Lung microvascular endothelial cell (primary cell): ENCODE data around the gene NPS. TPM values are rescaled to one million over a fixed set of nuclear protein-coding genes. Genes with fewer than 3 reads are reported as not detected.
A peak's percentile ranks its signal among the peaks of the same experiment; 100 is the strongest.

ENCODE experiments used
- DNase-seq, 2 donors: peaks; one replicate each; pipeline versions ENCODE4 v3.0.0 to v3.0.0-alpha.2; 2010; ENCODE audit warnings: low read depth in 2 of 2
- total RNA-seq: library from RNA; depleted of rRNA; stranded (reverse); fragments of >200 nt; gene quantifications from 2 replicates; pipeline ENCODE4 v1.2.1, GENCODE V29; 2014

Gene NPS
- total RNA-seq, 1 donor from 2014 or later = not detected

DNA sequence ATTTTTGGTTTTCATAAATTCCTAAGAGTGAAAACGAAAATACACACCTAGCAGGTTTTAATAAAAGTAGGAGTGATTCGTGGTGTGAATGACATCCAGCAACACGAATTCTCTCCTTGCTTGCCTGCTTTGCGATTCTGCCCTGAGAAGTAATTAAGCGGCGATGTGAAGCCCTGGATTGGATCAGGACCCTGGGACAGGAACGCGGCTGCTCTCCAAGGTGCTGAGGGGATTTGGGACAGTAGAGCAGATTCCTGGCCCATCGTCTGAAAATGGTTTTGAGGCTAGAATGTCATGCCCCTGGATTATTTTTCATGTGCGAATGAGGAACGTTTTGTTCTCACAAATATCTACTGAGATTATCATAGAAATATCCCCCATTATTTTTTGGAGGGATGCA is 7.8 kb downstream of the NPS start:
- DNase-seq = peak; percentile 32 to 40

DNA sequence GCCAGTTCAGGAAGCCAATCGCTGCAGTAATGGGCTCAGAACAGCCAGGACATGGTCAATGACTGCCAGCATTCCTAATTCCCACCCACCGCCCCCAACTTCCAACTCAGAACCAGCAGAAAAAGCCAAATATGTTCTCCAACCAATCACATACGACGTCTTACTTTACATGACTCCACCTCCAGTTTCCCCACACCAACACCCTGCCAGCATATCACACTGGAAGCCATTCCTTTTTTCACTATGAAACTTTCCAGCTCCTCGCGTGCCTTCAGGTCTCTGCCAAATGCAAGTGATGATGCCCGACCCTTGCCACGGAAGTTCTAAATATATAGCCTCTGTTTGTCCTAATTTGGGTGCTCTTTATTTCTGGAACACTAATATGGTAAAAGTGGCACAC is 12.5 kb downstream of the NPS start:
- DNase-seq = no peak

DNA sequence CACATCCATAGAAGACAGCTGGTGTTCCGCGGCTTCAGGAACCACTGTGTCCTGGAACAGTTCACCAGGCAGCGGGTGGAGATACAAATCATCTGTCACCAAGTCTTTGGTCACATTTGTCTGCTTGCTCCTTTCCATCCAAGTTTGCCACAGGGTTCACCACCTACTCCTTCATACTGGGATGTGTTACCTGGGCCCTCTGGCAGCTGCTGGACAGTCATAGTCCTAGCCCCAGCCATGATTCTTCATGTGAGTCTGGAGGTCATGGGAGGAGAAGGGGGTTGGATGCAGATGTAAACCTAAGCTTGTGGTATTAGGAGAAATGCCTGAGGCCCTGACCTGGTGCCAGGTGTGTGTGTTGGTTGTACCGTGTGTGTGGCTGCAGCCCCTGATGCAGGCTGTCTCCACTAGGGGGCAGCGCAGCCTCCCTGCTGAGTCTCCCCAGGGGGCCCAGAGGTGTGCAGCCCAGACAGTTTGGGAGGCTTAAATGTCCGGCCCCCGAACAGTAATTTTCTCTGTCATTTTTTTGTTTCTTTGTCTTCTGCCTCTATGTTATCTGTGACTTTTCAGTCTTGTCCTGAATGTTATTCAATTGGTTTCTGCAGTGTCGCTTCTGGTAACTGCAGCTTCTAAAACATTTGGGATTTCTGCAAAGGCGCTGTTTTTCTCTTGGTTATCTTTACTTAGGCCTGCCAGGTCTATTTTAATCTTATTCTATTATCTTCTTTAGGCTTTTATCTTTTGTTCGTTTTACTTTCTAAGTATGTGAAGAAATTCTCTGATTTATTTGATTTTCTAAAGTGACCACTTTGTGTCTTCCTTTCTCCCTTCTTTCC is 14.8 kb downstream of the NPS start:
- peak; percentile 19 to 40 for DNase-seq

- no peak for DNase-seq
Observed at GRCh38 chr10:127564644-127565043, 15.5 kb downstream of the NPS start.

- no peak for DNase-seq
Observed at GRCh38 chr10:127565583-127565982, 16.5 kb downstream of the NPS start.

GRCh38 chr10:127569210-127569609 is 20.1 kb downstream of the NPS start:
- DNase-seq = no peak

DNA sequence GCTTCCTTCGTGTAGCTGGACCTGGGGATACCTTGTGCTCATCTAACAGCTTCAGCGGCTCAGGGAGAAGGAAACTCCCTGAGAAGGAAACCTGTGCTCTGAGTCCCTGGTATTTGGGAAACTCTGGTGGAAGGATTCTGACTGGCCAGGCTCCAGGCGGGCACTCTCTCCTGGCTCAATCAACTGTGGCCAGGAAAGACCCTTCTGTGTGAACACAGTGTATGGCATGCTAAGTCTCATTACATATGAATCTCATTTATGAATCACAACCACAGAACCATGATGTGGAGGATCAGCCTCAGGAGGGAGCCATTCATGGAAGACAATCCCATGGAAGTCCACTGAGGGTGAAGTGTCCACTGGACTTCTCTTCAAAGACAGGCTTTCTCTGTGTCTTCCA is 20.9 kb downstream of the NPS start:
- DNase-seq = no peak

- DNase-seq = no peak
Observed at GRCh38 chr10:127571386-127571785, 22.3 kb downstream of the NPS start.

DNA sequence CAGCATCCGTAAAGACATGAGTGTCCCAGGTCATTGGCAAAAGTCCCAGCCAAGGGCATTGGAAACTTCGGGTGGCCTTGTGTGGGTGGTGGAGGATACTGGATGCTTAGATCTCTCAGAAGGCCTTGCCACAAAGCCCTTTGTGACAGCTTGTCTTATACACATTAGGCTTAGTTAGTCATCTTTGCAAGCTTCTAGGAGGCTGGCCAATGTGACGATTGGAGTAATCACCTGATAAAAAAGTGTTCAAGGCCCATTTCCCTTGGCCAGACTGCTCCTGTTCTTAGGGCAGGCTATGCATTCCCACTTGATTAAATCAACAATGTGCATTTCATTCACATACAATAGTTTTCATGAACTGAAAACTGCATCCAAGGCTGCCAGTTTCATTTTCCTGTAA is 26.9 kb downstream of the NPS start:
- no peak for DNase-seq

DNA sequence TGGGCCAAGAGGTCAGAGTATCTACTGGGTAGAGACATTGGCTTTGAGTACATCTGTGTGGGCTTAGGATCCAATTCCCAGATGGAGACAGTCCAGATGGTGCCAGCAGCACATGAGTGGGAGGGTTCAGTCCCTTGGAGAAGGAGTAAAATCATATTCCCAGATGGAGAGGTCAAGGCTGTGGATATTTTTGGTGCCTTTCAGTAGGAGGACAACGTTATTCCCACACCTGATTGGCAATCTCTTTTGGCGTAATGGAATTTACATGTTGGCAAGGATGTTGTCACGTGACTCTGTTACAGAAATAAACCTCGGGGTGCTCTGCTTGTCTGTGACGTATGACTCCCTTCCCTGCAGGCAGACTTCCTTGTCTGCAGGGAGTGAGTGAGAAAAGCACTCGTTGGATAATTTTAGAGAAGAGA is 27.6 kb downstream of the NPS start:
- peak in 1 of 2 donors; percentile 18 for DNase-seq

- DNase-seq = peak in 1 of 2 donors; percentile 31
Observed at GRCh38 chr10:127577376-127578258, 28.5 kb downstream of the NPS start.

DNA sequence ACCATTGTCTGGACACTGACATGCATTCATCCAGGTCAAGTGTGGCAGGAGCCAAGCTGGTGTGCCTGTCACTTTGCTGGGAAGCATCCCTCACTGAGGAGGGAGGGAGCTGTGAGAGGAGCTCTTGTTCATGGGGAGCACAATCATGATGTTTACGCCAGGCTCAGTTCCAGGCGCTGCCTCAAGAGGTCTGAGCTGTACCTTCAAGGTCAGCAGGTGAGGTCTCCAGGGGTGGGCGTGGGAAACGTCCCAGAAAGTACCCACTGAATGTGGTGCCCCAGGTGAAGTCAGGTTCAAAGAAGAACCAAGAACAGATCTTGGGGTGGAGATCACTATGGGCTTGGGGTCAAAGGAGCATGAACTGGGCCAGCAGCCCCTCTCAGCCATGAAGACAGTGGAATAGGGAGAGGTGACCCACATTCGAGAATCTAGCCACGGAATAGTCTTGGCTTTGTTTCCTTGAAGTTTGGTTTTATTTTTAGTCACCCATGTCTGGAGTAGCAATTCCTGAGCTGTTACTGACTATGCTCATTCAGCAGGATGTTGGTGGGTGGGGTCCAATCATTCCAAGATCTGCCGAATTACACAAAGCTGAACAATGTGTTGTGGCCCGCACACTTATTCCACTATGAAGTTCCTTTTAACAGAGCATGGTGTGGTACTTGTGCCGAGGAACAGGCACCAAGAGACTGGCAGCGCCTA is 29.3 kb downstream of the NPS start:
- DNase-seq = no peak

GRCh38 chr10:127578961-127579305 is 29.8 kb downstream of the NPS start:
- DNase-seq = no peak

DNA sequence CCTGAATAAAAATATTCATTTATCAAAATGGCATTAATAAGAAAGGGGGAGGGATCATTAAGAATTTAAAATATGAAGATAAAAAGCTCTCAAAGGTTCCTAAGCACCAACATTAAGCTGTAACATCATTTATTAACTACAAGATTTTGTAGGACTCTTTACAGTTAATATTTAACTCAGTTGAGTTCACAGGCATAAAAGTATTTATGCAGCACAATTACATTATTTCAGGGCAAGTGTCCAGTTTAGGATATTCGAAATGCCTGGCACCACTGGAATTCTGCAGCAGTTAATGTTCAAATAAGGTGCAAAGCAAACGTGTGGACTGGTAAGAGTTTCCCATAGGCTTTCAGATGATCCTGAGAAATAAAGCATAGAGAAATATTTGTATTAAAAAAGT is 30.5 kb downstream of the NPS start:
- DNase-seq = no peak

- no peak for DNase-seq
Observed at GRCh38 chr10:127580822-127581221, 31.7 kb downstream of the NPS start.

DNA sequence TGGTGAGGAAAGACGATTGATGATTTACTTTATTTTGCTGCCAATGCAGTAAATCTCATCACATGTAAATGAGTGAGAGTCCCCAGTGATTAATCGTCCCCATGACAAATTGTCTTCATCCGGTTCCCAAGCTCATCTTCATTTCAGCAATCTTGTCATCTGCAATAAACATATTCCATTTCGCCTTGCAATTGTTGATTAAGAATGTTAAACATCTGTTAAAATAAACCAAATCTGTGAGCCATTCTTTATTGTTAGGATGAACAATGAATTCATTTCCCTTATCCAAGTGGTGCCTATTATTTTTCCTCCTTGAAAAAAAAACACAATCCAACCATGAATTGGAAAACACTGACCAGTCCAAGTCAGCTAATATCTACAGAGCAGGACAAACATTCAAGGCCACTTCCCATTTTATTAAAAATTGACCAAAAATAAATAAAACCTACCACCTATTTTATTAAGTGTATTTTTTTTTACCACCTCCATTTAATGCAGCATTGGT is 36.5 kb downstream of the NPS start:
- peak in 1 of 2 donors; percentile 12 for DNase-seq

DNA sequence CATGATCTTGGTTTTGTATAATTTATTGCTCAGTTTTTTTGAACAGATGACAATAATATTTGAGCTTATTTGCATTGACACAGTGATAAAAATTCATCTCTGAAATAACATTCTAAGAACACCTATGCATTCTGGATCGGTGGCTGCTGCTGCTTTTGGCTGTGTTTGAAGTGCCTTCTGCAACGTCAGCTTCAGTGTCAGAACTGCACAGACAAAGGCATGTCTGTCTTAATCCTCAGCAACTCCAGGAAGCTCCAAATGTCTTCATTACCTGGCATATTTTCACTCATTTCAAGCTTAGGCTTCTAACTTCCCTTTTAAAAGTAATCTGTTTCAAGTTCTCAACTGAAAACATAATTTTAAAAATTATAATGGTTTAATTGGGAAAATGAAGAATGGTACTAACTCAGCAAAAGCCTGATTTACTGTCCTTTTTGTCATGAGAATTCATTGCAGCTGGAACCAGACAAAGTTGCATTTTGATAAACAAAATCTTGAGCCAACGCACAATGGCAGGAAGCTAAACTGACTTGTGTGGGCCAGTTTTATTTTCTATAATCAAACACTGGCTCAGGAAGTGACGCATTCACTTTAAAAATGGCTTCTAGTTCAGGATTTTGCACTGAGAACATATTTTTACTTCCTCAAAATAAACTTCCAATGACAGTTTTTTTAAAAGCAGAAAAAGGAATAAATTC is 38.7 kb downstream of the NPS start:
- peak; percentile 52 to 62 for DNase-seq

DNA sequence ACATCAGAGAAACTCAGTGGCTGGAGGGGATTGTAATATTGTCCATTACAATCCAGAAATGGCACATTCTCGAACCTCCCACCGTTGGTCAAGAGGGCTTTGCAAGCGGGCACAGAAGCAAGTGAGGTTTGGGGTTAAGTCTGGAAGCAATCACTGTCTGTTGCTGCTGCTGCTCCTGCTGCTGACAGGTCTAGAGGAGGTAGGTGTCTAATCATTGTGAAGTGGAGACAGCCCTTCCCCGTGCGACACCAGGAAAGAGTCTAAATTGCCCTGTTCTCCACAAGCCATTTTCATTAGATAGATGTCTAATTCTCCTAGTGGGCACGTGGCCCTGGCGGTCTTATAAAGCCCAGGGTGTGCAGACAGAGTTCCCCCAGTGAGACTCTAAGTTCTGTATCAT is 43.5 kb downstream of the NPS start:
- no peak for DNase-seq

DNA sequence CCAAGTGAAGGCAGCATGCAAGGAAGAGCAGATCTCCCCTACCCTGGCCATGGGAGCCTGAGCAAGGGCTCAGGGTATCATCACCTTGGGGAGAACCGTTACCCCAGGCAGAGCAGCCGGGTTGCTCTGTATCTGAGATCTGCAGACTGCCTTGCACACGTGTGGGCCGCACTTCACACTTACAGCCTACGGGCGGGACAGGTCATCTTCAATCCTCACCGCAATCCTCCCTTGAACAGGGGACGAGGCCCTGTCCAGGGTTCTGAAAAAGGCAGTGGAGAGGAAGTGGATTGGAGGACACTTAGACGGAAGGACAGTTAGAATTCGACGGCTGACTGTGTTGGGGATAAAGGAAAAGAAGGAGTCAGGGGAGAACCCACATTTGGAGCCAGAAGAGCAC is 51.4 kb downstream of the NPS start:
- peak in 1 of 2 donors; percentile 6 for DNase-seq
